HL-60/S4 (cell line): Measurements from ENCODE around the gene MAGI2.

Experiments used
- in situ Hi-C: fragments of 300-500 bp; cut with MboI; formaldehyde crosslinking; loops from 2 replicates; pipeline ENCODE4 v1.14.3; 2022; ENCODE audit warnings: low sequenced_read_pairs

The MAGI2 gene

DNA sequence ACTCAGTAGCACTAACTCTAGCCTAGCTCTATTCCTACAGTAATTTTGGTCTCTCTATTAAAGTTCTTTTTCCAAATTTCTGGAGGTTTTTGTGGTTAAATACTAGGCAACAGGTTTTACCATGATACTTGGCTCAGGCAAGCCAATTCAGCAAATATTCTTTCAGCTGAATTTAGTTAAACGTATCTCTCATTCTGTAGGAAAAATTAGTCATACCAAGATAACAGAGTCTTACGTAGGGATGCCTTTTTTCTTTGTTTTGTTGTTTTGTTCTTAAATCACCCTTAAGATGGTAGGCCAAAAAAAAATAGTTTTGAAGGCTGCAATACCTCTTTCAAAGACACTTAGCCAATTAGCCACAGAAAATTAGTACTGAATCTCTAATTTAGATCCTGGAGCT is 180.5 kb downstream of the MAGI2 start:
- in situ Hi-C loops: no loop called here

DNA sequence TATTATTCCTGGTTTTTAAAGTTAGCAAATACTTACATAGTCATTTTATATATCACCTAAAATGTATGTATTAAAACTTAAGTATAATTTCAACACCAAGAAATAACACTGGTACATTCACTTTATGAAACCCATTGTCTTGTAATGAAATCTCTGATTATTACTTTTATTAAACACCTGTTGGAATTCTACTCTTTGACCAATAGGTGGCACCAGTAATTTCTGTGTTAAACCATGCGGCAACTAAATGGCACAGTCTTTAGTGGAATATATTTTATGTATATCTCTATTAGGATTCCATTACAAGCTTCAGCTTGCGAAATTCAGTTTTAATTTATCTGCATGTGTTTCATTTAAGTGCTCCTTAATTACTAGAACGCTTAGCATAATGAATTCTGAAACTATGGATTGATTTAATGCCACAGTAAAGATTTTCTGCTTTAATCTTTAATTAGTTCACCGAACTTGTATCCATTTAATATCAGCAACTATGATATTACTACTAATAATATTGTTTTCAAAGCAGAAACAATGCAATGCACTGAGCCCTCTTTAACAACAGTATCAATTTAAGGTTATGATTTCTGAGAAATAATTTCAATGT is 181.3 kb downstream of the MAGI2 start:
- in situ Hi-C loops: no loop called here

DNA sequence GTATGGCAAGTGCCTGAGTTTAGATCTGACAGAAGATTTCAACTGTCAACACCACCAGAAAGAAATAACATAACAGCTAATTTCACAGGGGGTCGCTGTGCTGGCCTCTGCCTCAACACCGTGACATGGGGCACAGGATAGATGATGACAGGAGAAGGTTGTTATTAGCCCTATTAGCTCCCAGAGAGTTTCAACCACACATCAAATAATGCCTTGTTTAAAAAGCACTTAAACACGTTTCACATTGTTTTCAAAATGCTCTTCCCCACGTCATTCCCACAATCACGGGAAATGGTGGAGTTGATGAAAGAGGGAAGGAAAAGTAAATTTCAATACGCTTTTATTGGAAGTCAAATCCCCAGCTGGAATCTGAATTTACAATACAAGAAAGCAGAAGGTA is 184.7 kb downstream of the MAGI2 start:
- in situ Hi-C loops: no loop called here

DNA sequence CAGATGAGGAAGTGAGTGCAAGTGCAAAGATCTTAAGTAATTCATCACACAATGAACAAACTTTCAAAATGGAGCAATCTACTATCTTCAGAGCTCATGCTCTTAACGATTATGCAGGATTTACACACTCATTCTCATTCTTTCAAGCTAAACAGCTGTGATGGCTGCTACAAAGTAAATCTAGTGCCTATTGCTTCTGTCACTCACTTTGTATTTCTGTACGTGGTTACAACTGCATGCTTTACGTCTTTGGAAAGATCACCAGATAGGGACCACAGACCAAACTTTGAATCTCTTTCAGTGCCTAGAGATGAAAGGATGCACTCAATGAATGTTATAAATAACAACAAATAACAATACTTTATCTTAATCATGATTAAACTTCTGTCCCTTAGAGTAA is 194.6 kb downstream of the MAGI2 start:
- in situ Hi-C loops: no loop called here

DNA sequence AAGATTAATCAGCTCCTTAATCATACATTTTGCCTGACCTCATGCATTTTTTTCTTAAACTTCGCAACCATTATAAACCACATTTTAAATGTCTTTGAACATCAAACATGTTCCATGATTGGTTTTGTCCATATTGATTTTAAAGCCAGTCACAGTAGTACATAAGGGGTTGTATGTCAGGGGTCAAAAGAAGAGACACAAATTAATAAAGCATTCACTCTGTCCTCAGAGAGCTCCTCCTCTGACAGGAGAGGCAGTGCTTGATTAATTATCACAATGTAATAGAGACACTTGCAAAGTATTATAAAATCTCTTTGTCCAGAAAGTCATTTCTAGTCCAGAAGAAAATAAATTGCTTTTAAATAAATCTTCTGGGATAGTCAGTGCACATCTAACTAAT is 195.5 kb downstream of the MAGI2 start:
- in situ Hi-C loops: no loop called here

DNA sequence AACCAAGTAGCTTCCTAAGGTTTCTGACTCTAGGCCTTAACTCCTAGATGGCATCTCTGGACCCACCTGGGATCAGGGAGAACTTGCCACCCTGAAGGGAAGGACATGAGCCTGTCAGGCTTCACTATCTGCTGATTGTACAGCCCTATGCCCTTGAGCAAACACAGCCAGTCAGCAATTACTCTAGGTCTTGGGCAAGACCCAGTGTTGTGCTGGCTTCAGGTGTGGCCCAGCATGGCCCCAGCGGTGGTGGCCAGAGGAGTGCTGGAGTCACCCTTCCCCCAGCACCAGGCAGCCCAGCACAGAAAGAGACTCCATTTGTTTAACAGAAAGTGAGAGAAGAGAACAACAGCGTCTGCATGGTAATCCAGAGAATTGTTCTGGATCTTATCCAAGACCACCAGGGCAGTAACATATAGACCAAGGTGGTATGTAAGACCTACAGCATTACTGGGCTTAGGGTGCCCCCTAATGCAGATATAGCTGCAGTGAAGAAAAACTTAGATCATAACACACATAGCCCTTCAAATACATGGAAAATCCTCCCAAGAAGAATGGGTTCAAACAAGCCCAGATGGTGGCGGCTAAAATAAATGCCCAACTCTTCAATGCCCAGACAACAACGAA is 207.7 kb downstream of the MAGI2 start:
- in situ Hi-C loops: no loop called here

DNA sequence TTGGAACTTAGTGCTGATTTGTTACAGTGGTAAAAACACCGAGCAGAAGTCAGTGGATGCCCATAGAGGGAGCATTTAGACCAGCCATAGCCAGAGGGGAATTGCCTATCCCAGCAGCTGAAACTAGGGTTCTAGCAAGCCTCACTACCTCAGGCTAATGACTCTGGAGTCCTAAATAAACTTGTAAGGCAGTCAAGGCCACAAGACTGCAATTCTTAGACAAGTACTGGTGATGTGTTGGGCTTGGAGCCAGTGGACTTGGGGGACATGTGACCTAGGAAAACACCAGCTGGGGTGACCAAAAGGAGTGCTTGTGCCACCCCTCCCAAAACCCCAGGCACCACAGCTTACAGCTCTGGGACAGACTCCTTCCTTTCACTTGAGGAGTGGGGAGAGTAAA is 209.0 kb downstream of the MAGI2 start:
- in situ Hi-C loops: no loop called here

DNA sequence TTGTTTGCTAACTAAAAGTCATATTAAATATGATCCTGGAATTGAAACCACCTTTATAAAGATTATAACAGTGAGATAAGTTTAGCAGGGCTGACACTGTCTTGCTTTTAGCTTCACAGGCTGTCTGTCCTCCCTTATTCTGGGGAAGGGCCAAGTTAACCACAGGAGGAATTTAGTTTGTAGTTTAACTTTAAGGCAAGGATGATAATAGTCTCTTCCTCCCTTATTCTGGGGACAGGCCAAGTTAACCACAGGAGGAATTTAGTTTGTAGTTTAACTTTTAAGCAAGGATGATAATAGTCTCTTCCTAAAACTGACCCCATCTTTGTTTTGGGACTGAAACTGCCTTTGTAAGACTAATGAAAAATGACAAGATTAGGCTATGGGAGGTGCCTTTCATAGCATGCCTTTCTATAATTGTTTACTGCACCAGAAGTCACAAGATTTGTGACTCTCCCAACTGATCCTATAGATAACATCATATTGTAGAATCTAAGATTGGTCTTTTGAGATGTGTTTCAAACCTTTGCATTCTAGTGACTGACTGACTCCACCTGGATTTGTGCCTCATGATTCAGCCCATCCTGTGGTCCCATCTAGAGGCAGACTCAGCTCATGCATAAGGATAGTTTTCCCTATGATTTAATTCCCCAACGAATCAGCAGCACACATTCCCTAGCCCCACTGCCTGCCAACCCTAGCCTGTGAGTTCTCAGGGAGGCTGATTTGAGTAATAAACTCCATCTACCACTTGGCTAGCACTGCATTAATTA is 212.0 kb downstream of the MAGI2 start:
- in situ Hi-C loops: no loop called here

DNA sequence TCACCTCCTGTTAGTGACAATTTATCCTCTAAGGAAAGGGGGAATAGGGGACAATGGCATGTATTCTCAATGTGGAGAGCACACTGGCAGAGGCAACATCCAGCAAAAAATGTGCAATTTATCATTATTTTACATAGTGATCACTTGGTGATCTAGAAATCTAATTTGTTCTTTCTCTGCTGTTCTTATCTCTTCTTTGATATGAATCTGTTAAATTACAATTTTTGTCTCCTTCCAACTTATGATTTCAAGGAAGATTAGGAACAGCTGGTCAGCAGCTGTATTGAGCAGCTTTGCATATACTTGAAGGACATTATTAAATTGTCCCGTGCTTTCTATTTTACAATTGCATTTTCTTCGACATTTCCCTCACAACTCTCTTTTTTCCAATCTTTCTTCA is 213.1 kb downstream of the MAGI2 start:
- in situ Hi-C loops: no loop called here

DNA sequence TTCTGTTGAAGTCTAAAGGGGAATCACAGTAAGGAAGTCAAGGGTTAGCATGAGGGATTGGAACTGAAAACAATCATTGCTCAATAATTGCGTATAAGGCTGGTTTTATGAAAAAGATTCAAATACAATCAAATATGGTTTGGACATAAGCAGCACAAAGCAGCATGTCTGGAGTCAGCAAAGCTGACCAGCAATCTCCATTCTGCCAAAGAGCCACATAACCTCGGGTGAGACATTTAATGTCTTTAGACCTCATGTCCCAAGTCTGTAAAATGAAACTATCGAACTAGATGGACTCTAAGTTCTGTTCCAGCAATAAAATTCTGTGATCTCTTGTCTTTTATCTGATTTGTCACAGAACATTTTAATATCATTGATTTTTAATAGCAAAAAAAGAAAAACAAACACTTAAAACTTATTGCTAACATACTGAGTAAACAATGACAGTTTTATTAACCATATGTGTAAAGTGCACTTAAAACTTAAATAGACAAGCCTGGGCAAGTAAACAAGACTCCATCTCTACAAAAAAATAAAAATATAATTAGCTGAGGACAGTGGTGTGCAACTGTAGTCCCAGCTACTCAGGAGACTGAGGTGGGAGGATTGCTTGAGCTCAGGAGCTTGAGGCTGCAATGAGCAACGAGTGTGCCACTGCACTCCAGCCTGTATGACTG is 217.0 kb downstream of the MAGI2 start:
- in situ Hi-C loops: no loop called here

DNA sequence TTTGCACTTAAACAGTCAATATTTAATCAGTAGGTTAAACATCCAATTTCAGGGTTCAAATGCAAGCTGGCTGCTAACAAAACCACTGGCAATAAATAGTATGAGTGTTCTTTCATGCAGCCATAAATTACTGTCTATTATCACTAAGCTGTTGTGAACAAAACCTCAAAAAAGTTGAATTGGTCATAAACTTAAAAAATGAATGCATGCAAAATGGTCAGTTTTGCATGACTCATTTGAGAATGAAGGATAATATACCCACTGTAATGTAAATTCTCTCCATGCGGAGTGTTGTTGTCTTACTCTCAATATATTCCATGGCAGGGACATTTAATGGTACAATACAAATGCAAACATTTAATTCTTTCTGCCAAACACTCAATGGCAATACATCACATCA is 226.4 kb downstream of the MAGI2 start:
- in situ Hi-C loops: no loop called here

DNA sequence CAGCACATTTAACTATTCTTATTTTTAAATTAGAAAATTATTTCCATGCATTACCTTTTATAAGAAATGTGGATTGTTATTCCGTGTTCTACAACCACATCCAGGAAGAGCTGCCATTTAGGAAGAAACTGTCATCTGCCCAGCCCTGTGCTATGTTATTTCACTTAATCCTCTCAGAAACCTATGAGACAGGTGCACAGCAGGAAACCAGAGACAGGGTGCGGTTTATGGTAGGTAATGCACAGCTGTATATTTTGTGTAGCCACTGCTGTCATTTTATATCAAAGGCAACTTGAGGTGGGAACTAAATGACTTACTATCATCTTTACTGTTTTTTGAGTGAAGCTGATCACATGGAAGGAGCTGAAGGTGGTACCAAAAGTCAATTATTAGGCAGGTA is 232.3 kb downstream of the MAGI2 start:
- in situ Hi-C loops: no loop called here

DNA sequence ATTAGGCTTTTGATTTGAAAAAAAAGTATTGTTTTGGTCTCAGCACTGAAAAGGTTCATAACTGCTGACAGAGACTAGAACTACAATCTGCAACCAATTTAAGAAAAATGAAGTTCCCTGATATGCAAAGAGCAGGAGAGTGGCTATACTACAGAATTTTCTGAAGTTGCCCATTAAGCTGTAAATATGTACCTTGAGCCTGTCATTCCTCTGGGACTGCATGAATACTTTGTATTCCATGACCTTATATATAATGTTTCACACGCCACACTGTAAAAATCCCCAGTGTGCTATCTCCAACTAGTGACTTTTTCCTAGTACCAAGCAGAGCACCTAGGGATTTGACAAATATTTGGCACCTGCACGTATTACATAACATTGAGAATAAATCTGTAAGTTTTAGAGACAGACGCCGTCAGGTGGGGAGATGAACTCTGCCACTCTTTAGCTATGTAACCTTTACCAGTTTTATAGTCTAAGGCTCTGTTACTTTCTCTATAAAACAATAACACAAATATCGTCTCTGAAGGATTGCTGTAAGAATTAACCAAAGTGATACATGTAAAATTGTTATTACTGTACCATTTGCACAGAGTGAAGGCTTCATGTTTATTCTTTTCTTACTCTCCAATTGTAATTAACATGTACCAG is 235.4 kb downstream of the MAGI2 start:
- in situ Hi-C loops: no loop called here

DNA sequence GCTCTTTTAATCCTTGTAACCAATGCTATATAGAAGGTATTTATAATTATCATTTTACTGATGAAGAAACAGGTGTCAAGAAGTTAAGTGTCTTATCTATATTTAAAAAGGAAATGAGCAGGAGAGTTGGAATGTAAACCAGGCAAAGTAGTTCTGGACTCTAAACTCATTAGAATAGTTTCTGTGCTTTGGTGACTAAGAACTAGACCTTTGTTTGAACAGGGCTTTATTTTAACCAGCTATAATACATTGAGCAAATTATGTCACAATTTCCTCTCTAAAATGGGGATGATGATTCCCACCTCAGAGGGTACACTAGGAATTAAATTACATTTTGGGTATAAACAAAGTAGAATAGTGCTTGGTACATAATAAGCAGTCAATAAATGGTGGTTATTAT is 236.0 kb downstream of the MAGI2 start:
- in situ Hi-C loops: no loop called here

DNA sequence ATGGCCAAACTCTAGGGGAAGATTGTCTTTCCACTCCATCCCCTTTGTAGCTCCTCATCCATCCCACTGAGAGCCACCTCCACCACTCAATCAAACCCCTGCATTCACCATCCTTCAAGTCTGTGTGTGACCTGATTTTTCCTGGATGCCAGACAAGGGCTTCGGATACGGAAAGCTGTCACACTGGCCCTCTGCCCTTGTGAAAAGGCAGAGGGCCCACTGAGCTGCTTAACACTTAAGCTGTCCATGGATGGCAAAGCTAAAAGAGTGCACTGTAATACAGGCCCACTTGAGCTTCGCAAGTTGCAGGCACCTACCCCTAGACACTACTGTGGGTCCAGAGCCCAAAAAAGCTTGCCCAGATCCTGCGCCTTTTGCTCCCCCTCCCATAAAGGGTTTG is 237.2 kb downstream of the MAGI2 start:
- in situ Hi-C loops: no loop called here

DNA sequence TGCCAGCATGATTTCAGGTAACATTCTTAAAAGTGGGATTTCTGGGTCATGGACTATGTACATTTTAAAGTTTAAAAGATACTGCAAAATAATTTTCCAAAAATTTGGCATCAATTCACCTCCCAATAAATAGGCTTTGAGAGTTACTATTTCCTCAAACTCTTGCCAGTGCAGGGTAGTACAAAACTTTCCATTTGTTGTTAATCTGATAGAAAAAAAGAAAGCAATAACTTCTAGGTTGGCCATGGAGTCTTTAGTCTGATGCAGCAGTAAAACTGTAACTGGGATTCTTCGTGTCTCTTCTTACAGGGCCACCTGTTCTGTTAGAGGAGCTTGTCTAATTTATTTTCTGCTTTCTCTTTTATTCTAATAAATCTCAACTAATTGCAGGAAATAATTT is 241.1 kb downstream of the MAGI2 start:
- in situ Hi-C loops: no loop called here

DNA sequence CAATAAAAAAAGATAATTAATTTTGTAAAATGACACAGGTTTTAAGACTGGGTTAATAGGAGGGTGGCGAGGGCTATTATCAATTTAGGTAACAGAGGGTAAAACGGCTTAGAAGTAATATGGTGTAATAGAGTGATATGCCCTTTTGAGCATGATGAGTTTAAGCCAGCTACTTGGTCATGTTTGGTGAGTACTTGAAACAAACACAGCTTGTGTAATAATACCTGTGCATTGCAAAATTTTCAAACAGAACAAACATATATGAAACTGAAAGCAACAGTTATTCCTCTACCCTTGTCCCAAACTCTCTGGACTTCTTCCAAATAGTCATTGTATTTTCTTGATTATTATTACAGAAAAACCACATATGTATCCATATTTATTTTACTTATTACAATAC is 241.7 kb downstream of the MAGI2 start:
- in situ Hi-C loops: no loop called here

DNA sequence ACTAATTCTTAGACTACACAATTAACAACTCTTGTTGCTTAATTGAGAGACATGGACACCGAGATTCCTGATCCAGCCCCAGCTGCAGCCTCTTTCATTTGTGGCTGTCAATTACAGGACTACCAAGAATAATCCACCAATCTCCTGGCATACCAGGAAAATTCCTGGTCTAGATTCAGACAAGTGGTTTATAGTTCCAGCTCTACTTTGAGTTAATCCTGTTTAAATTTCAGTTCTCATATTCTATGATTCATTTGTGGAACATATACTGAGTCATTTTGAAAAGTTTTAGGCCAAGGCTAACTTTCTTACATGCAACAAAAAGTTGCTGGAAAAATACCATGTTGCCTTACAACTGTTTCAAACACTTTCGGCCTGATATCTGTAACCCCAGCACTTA is 253.5 kb downstream of the MAGI2 start:
- in situ Hi-C loops: no loop called here

DNA sequence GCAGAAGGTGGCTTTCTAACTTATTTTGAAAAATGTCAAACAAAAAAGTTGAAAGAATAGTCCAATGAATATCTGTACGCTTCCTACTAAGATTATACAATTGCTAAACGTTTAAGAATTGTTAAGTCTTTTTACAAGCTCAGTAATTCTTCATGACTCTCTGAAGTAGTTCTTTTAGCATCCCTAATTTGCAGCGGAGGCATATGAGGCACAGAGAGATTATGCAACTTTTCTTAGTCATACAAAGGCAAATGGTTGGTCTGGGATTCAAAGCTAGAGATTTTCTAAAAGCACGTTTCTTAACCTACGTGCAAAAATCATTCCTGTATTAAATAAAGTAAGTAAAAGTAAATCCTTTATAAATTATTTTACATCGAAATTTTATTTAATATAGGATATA is 254.2 kb downstream of the MAGI2 start:
- in situ Hi-C loops: no loop called here

DNA sequence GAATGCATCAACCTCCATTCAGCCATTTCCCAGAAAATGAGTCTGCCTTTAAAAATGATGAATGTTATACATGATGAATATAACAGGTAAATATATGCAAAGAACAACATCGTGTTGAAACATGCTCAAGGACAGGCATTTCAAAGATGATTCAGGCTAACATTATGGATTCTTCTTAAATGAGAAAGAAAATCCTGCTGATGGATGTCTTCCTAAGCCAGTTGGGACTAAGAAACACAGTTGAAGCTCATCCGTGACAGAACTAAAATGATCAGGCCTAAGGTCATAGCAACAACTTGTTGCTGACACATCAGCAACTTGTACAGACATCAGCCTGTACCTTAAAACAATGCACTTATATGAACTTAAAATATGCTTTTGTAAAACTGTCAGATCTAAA is 267.9 kb downstream of the MAGI2 start:
- in situ Hi-C loops: no loop called here

DNA sequence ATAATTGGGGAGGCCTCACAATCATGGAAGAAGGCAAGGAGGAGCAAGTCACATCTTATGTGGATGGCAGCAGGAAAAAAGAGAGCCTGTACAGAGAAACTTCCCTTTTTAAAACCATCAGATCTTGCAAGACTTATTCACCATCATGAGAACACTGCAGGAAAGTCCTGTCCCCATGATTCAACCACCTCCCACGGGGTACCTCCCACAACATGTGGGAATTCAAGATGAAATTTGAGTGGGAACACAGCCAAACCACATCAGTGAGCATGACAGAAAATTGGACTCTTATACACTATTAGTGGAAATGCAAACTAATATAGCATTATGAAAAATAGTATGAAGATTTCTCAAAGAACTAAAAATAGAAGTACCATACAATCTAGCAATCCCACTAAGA is 271.2 kb downstream of the MAGI2 start:
- in situ Hi-C loops: no loop called here
